OCI-LY7 (cell line): ENCODE measurements around the gene DCDC2C.

ENCODE experiments used
- EZH2phosphoT487 ChIP-seq: fragments of 200-600 bp; sonication (generic); IDR thresholded peaks from 2 replicates; pipeline ENCODE4 v1.6.1; 2018; ENCODE audit warnings: low read depth, borderline replicate concordance, mild to moderate bottlenecking, mixed run types, antibody characterized with exemption, low read length, moderate library complexity, mixed read lengths
- TF ChIP-seq, protein P1 (sequence below): fragments of 200-600 bp; sonication (generic); conservative IDR thresholded peaks from 2 replicates; pipeline ENCODE4 v1.5.1; 2014; ENCODE audit warnings: mild to moderate bottlenecking, antibody characterized with exemption, low read length, moderate library complexity, mixed read lengths

DNA sequence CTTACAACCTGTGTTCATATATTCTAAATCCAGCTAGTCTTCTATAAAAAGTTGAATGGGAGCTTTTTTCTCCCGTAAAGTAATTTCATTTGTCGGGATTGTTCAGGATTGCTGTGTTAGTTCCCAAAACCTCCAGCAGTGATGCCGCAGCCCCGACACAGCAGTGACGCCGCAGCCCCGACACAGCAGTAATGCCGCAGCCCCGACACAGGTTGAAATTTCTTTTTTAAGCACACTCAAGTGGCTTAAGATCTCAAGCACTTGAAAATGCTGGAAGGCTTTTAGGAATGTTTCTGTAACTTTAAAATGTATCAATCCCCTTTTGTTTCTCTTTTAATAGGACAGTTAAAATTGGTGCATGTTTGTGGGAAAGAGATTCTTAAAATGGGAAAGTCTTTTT lies 145.4 kb downstream of the DCDC2C start:
- TF ChIP-seq, protein P1, sequence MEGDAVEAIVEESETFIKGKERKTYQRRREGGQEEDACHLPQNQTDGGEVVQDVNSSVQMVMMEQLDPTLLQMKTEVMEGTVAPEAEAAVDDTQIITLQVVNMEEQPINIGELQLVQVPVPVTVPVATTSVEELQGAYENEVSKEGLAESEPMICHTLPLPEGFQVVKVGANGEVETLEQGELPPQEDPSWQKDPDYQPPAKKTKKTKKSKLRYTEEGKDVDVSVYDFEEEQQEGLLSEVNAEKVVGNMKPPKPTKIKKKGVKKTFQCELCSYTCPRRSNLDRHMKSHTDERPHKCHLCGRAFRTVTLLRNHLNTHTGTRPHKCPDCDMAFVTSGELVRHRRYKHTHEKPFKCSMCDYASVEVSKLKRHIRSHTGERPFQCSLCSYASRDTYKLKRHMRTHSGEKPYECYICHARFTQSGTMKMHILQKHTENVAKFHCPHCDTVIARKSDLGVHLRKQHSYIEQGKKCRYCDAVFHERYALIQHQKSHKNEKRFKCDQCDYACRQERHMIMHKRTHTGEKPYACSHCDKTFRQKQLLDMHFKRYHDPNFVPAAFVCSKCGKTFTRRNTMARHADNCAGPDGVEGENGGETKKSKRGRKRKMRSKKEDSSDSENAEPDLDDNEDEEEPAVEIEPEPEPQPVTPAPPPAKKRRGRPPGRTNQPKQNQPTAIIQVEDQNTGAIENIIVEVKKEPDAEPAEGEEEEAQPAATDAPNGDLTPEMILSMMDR = no peak
- no peak for TF ChIP-seq EZH2phosphoT487
